HCT116 (cell line): ENCODE data around the gene CCDC9B. TPM values are rescaled to one million over a fixed set of nuclear protein-coding genes. Genes with fewer than 3 reads are reported as not detected.

Experiments
- ATAC-seq: fragments of 200-7000 bp; cut with Tn5 transposase; 2 replicates; pipeline ENCODE4 v1.9.1; 2020; ENCODE audit warnings: mild to moderate bottlenecking, moderate library complexity
- BruUV-seq: library from RNA; stranded (reverse); fragments of 400-500 nt; replicated peaks from 2 replicates; lab custom pipeline; 2021; lab: Mats Ljungman, UMichigan
- CTCF ChIA-PET: fragments of 300-600 bp; sonication (Branson Sonifier 250); formaldehyde crosslinking; loops from one replicate; lab custom pipeline; 2021; ENCODE audit warnings: antibody characterized with exemption; lab: Charles Lee
- POLR2A ChIA-PET: fragments of 300-600, 350-600 bp; sonication (Branson Sonifier 250); formaldehyde crosslinking; loops from one replicate; lab custom pipeline; 2021; ENCODE audit warnings: antibody characterized with exemption; lab: Charles Lee
- RAD21 ChIA-PET, 2 experiments: fragments of 300-600 bp; sonication (Branson Sonifier 250); formaldehyde crosslinking; loops; one replicate each; lab custom pipeline; 2023; ENCODE audit warnings: low total read pairs in 2 of 2; ENCODE audit not compliant: uncharacterized antibody in 2 of 2, unreplicated experiment in 2 of 2, low non-redundant PET in 1 of 2; lab: Charles Lee
- DNase-seq: peaks from one replicate; pipeline ENCODE4 v3.0.0-alpha.2; 2010; ENCODE audit warnings: low read depth, low spot score
- H2AFZ ChIP-seq: fragments of 200-600 bp; shearing (Covaris generic), sonication (generic); 2 replicates; pipeline ENCODE4 v1.6.1; 2017; ENCODE audit warnings: low read depth, mixed run types, mixed read lengths, antibody characterized with exemption, low read length; ENCODE audit not compliant: poor library complexity, severe bottlenecking
- H3K27ac ChIP-seq: 2 replicates; pipeline ENCODE4 v1.5.1; 2012; ENCODE audit warnings: low read depth, low read length
- H3K27me3 ChIP-seq: fragments of 200-600 bp; sonication (generic); 2 replicates; pipeline ENCODE4 v1.6.1; 2016; ENCODE audit warnings: mixed run types, low read length, mixed read lengths; ENCODE audit not compliant: insufficient read depth
- H3K36me3 ChIP-seq, 2 experiments: fragments of 200-500 bp in 1 of 2; fragments of 200-600 bp in 1 of 2; sonication (Bioruptor generic) in 1 of 2; sonication (generic) in 1 of 2; 2 replicates each; pipeline versions ENCODE4 v1.5.1 to v1.6.1; 2014 to 2016; ENCODE audit warnings: low read length in 2 of 2, inconsistent platforms in 1 of 2, mixed read lengths in 1 of 2, mixed run types in 1 of 2; ENCODE audit not compliant: insufficient read depth in 2 of 2, control insufficient read depth in 1 of 2
- H3K4me1 ChIP-seq, 2 experiments: fragments of 200-600 bp in 1 of 2; sonication (generic) in 1 of 2; 2 replicates each; pipeline versions ENCODE4 v1.5.1 to v1.6.1; 2012 to 2017; ENCODE audit warnings: low read length in 2 of 2, inconsistent platforms in 1 of 2, mild to moderate bottlenecking in 1 of 2, mixed read lengths in 1 of 2, mixed run types in 1 of 2, moderate library complexity in 1 of 2; ENCODE audit not compliant: insufficient read depth in 2 of 2, control insufficient read depth in 1 of 2
- H3K4me2 ChIP-seq: fragments of 200-600 bp; sonication (generic); 2 replicates; pipeline ENCODE4 v1.6.1; 2017; ENCODE audit warnings: mixed run types, low read length, mixed read lengths
- H3K4me3 ChIP-seq, 2 experiments: fragments of 200-600 bp in 1 of 2; sonication (generic) in 1 of 2; replicated peaks in 1 of 2; 2 replicates each; pipeline ENCODE4 v1.5.1; 2011 to 2016; ENCODE audit warnings: low read length in 2 of 2, control low read depth in 1 of 2, low read depth in 1 of 2, mild to moderate bottlenecking in 1 of 2, mixed read lengths in 1 of 2, mixed run types in 1 of 2
- H3K79me2 ChIP-seq: fragments of 200-600 bp; sonication (generic); 2 replicates; pipeline ENCODE4 v1.6.1; 2017; ENCODE audit warnings: mild to moderate bottlenecking, mixed run types, low read length, moderate library complexity, mixed read lengths; ENCODE audit not compliant: insufficient read depth
- H3K9ac ChIP-seq: fragments of 200-600 bp; sonication (generic); 2 replicates; pipeline ENCODE4 v1.6.1; 2016; ENCODE audit warnings: low read length, mixed read lengths
- H3K9me2 ChIP-seq: fragments of 200-600 bp; sonication (generic), shearing (Covaris generic); 2 replicates; pipeline ENCODE4 v1.6.1; 2017; ENCODE audit warnings: mixed run types, mild to moderate bottlenecking, moderate library complexity; ENCODE audit not compliant: insufficient read depth
- H3K9me3 ChIP-seq, 2 experiments: fragments of 200-500 bp in 1 of 2; fragments of 200-600 bp in 1 of 2; sonication (Bioruptor generic) in 1 of 2; sonication (generic) in 1 of 2; 2 replicates each; pipeline ENCODE4 v1.6.1; 2014 to 2017; ENCODE audit warnings: low read length in 2 of 2, mixed read lengths in 2 of 2, inconsistent platforms in 1 of 2, low read depth in 1 of 2, mild to moderate bottlenecking in 1 of 2, mixed run types in 1 of 2, moderate library complexity in 1 of 2; ENCODE audit not compliant: control insufficient read depth in 1 of 2, insufficient read depth in 1 of 2
- H4K20me1 ChIP-seq: fragments of 200-600 bp; sonication (generic), shearing (Covaris generic); 2 replicates; pipeline ENCODE4 v1.6.1; 2017; ENCODE audit warnings: mixed run types, mild to moderate bottlenecking, moderate library complexity; ENCODE audit not compliant: insufficient read depth
- ATF3 ChIP-seq: IDR thresholded peaks from 2 replicates; pipeline ENCODE4 v1.6.1; 2012
- CBX3 ChIP-seq: IDR thresholded peaks from 2 replicates; pipeline ENCODE4 v1.6.1; 2012; ENCODE audit warnings: low read depth
- CEBPB ChIP-seq: IDR thresholded peaks from 2 replicates; pipeline ENCODE4 v1.6.1; 2012; ENCODE audit warnings: low read depth
- CTCF ChIP-seq, 3 experiments: fragments of 200-600 bp in 1 of 3; sonication (generic) in 1 of 3; IDR thresholded peaks in 2 of 3; conservative IDR thresholded peaks in 1 of 3; 2 replicates each; pipeline ENCODE4 v1.5.1; 2012 to 2017; ENCODE audit warnings: low read depth in 2 of 3, low read length in 2 of 3, antibody characterized with exemption in 1 of 3, borderline replicate concordance in 1 of 3, control low read depth in 1 of 3, mild to moderate bottlenecking in 1 of 3, mixed read lengths in 1 of 3, mixed run types in 1 of 3, moderate library complexity in 1 of 3; ENCODE audit not compliant: insufficient read depth in 1 of 3
- EGR1 ChIP-seq: IDR thresholded peaks from 2 replicates; pipeline ENCODE4 v1.6.1; 2012; ENCODE audit warnings: low read depth
- EZH2 ChIP-seq: fragments of 200-600 bp; sonication (generic); IDR thresholded peaks from 2 replicates; pipeline ENCODE4 v1.6.1; 2017; ENCODE audit warnings: antibody characterized with exemption, mixed run types
- EZH2phosphoT487 ChIP-seq: fragments of 200-600 bp; IDR thresholded peaks from 2 replicates; pipeline ENCODE4 v1.6.1; 2018; ENCODE audit warnings: antibody characterized with exemption, borderline replicate concordance
- REST ChIP-seq: IDR thresholded peaks from 2 replicates; pipeline ENCODE4 v1.6.1; 2012; ENCODE audit warnings: low read depth
- SP1 ChIP-seq: IDR thresholded peaks from 2 replicates; pipeline ENCODE4 v1.6.1; 2012; ENCODE audit warnings: low read depth
- SRF ChIP-seq: IDR thresholded peaks from 2 replicates; pipeline ENCODE4 v1.6.1; 2012; ENCODE audit warnings: low read depth
- ZNF274 ChIP-seq: fragments of 200-500 bp; sonication (Bioruptor generic); IDR thresholded peaks from 2 replicates; pipeline ENCODE4 v1.6.1; 2014; ENCODE audit warnings: mild to moderate bottlenecking, low read depth, low read length, inconsistent platforms
- intact Hi-C: fragments of 100-400 bp; cut with micrococcal nuclease; formaldehyde crosslinking; loops from 2 replicates; pipeline ENCODE4 v1.10.0; 2022
- total RNA-seq: library from RNA; stranded (reverse); gene quantifications from one replicate; pipeline ENCODE4 v1.2.1, GENCODE V29; 2021; ENCODE audit not compliant: unreplicated experiment

The CCDC9B gene
- total RNA-seq, 1 experiment from 2014 or later, result 15.6 TPM

- Histone ChIP-seq H3K27ac (no peak overlapping the region), H3K36me3 (no peaks in the 10 kb centered on the region), H3K9me3 (no peaks in the 10 kb centered on the region), H3K79me2 (no peaks in the 10 kb centered on the region), H3K9ac (no peak overlapping the region), H3K4me2 (no peak overlapping the region), H4K20me1 (no peaks in the 10 kb centered on the region), H2AFZ (no peak overlapping the region), H3K4me3 (no peak overlapping the region), H3K27me3 (no peaks in the 10 kb centered on the region), H3K9me2 (no peaks in the 10 kb centered on the region), H3K4me1 (no peaks in the 10 kb centered on the region)
- POLR2A ChIA-PET, result no interaction called here
- CTCF ChIA-PET, result interaction anchor here (5.9 kb wide), 1 partner anchor 8 kb away, joined by 55 read pairs; the partner anchor contains the start of gene CCDC9B
- intact Hi-C loops, result no loop called here
- BruUV-seq, result no TSS peak
- TF ChIP-seq SRF (no peak), CTCF (IDR thresholded peaks at IDR 0.05 in 2 of 3, conservative IDR thresholded peaks at IDR 0.05 in 1 of 3; ENCODE audit: borderline replicate concordance in 1 of 3, insufficient read depth in 1 of 3, low read depth in 2 of 3, low read length in 2 of 3) (no peak), CBX3 (no peak)
- ATAC-seq (no peak), DNase-seq (no peak)
- RAD21 ChIA-PET, result no interaction called here
These were observed 10.3 kb downstream of the CCDC9B start for GRCh38 chr15:40330368-40330836.

GRCh38 chr15:40329804-40330203 is 10.9 kb downstream of the CCDC9B start:
- Histone ChIP-seq H3K4me2 (no peak overlapping the region), H4K20me1 (no peaks in the 10 kb centered on the region), H3K4me3 (no peak overlapping the region), H3K9me2 (no peaks in the 10 kb centered on the region), H3K4me1 (peaks cover 0 to under 1% of the 10 kb centered on the region in 2 experiments; a peak in 1 of 4 replicates), H3K36me3 (no peaks in the 10 kb centered on the region), H3K27ac (no peak overlapping the region), H3K79me2 (no peaks in the 10 kb centered on the region), H3K27me3 (no peaks in the 10 kb centered on the region), H3K9ac (no peak overlapping the region), H2AFZ (no peak overlapping the region), H3K9me3 (no peaks in the 10 kb centered on the region)
- ATAC-seq, result no peak
- intact Hi-C loops, result no loop called here
- CTCF ChIA-PET, result interaction anchor here (5.9 kb wide), 1 partner anchor 9 kb away, joined by 55 read pairs; the partner anchor contains the start of gene CCDC9B
- no peak for DNase-seq
- RAD21 ChIA-PET, result no interaction called here
- POLR2A ChIA-PET, result no interaction called here
- BruUV-seq, result no TSS peak
- TF ChIP-seq ATF3 (no peak), CTCF (IDR thresholded peaks at IDR 0.05 in 2 of 3, conservative IDR thresholded peaks at IDR 0.05 in 1 of 3; ENCODE audit: borderline replicate concordance in 1 of 3, insufficient read depth in 1 of 3, low read depth in 2 of 3, low read length in 2 of 3) (no peak), EZH2 (no peak), EGR1 (no peak), REST (no peak), CEBPB (no peak), SP1 (no peak), ZNF274 (no peak), EZH2phosphoT487 (no peak)
